Left kidney (tissue), 2 donors: Measurements from ENCODE around the gene TDRD12. TPM values are rescaled to one million over a fixed set of nuclear protein-coding genes. Genes with fewer than 3 reads are reported as not detected.

Experiments used
- DNase-seq: peaks from one replicate; pipeline ENCODE4 v3.0.0-alpha.2; 2013
- polyA plus RNA-seq: library from polyadenylated mRNA; unstranded; fragments of 120-200 nt; gene quantifications from one replicate; pipeline ENCODE4 v1.2.1, GENCODE V29; 2013; ENCODE audit not compliant: insufficient read length

The TDRD12 gene
- polyA plus RNA-seq, 1 donor, result 1.1 TPM

GRCh38 chr19:32869369-32869965 lies 149.9 kb downstream of the TDRD12 start, which contains the start of gene SLC7A9:
Gene SLC7A9, minus strand, starts transcription at chr19:32869767. Its CDS starts 1,233 bp downstream, at chr19:32868534.
- DNase-seq, result no peak

- no peak for DNase-seq
Observed at GRCh38 chr19:32869966-32870573, 150.5 kb downstream of the TDRD12 start.

- DNase-seq, result no peak
Observed at GRCh38 chr19:32870981-32871451, 151.4 kb downstream of the TDRD12 start.

DNA sequence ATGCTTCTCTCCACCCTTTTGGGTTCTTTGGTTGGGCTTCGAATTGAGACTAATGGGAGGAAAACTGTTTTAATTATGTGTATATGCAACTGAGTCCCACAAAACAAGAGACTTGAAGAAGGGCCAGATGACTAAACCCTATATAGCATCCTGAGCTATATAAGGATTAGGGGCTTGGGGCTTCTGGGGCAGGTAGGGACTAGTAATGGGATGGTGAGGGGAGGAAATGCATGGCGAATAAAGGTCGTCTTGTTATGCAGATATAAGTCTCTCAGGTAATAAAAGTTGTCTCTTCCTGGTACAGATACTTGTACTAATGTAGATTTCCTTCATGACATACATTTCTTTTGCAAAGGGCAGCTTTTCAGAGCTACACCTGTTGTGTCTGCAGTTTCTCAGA lies 152.8 kb downstream of the TDRD12 start:
- no peak for DNase-seq

GRCh38 chr19:32873247-32873959 lies 153.8 kb downstream of the TDRD12 start:
- DNase-seq, result no peak

DNA sequence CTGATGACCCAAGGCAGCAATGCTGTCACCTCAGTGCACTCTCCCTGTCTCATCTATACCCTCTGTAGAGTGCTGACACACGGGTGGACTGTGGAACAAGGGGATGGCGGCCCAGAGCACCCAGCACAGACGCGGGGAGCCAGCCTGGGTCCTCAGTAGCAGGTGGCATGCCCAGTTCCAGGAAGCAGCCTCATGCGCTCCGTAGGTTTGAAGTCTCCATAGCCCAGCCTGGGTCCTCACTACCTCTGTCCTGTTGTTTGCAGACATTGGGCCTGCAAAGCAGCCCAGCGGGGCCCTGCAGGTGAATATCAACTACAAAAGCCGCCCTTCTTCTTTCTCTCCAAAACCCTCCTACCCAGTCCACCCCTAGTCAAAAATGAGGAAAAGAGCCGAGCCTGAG lies 155.0 kb downstream of the TDRD12 start:
- no peak for DNase-seq

- DNase-seq, result no peak
Observed at GRCh38 chr19:32875428-32875827, 155.9 kb downstream of the TDRD12 start.

DNA sequence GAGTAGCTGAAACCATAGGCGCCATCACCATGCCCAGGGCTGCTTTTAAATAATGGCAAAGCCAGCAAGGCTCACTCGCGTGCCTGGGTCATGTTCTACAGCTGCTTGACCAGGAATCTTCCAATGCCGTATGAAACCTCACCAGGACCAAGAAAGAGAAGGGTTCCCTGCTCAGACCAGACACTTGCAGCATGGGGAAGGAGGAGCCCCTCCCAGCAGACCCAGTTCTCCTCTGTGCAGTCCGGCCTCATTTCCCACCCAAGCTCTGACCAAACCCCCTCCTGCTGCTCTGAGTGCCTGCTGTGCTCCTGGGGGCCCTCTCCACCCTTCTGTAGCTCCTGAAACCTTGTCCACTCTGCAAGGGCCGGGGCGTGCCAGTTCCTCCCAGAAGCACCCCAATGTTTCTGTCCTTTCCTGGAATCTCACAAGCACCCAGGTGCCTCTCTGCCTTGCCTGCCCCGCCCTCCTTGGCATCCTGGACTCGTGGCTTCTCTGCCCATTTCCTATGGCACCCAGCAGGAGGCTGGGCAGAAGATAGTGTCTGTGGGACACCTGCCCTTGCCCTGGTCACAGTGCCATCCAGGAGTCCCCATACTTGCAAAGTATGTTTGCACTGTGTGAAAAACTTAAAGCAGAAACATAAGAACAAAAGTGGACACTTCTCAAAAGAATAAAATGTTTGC lies 156.8 kb downstream of the TDRD12 start:
- DNase-seq, result no peak

DNA sequence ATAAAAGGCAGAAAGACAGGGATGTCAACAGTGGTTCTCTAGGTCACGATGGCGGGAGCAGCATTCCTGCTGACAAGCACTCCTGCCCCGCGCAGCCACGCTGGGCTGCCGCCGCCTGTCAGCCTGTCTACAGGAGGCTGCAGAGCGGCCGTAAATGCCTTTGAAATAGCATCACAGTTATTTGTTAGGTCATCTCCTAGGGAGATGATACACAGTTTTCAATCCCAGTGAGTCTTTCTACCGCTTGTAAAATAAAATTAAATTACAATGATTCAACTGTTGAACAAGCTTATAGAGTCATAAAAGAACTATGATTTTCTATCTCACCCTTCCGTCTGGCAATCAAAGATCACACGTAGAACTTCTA lies 157.3 kb downstream of the TDRD12 start:
- no peak for DNase-seq

Other genes with a start within 250 kb of the TDRD12 start
- gene PDCD5, start 138.6 kb upstream of the TDRD12 start, polyA plus RNA-seq, result 130 TPM
- 18.7 TPM for gene ANKRD27, start 44.6 kb upstream of the TDRD12 start, polyA plus RNA-seq
- gene RGS9BP, start 43.9 kb upstream of the TDRD12 start, polyA plus RNA-seq, result 0.42 TPM
- gene NUDT19, start 27.9 kb upstream of the TDRD12 start, polyA plus RNA-seq, result 12.3 TPM
- gene SLC7A9, start 150.0 kb downstream of the TDRD12 start, polyA plus RNA-seq, result 15.4 TPM